ENCODE data around the gene HIGD1A. TPM values are rescaled to one million over a fixed set of nuclear protein-coding genes. Genes with fewer than 3 reads are reported as not detected.

The HIGD1A gene
- total and polyA plus RNA-seq, 2 of the 8 experiments (the other 6 are each of a cell fraction or from before 2014, with no cell fraction given), result 67.3 to 95.4 TPM

DNA sequence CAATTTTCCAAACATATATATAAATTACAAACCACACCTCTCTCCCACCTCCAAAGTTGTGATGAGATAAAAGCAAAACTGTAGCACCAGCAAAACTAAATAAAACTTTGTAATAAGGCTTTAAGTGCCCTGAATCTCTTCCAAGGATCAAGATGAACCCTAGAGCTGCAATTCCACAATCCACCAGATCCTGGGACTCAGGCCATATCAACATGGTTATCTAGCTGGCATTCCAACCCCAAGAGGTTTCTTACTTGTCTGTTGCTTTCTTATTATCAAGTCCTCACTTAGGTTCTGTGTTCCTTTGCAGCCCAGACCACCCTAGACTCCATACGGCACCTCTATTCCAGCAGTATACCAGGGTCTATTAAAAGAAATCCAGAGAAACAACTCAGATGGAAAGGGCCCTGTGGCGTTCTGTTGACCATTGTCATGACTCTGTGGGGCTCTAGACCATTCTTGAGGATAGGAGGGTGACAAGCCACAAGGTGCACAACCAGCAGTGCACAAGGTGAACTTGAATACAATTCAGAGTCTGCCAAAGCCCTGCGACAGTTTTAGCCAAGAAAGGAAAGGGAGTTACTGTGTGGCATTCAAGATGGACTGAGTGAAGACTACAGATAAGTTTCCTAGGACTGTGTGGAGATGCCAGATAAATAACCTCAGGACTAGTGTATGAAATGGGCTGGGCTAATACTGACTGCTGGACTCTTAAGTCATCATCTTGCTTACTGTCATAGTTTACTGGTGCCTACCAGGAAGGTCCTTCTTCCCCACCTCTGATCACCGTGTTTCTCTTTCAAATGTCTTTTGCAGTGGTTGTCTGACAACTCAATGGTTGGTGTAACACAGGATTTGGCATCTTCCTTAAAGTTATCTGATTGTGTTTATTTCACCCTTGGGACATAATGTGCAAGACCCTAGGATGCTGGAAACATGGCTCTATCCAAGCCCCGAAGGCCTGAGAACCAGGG is 32.1 kb upstream of the HIGD1A start:
- Histone ChIP-seq H3K27me3 (replicated peaks in 1 of 4; ENCODE audit: control insufficient read depth in 3 of 4, extremely low read depth in 1 of 4, insufficient read depth in 3 of 4, low read length in 3 of 4) (no peaks in the 10 kb centered on the region), H3K23ac (ENCODE audit: insufficient read length) (no peak overlapping the region), H2AK5ac (ENCODE audit: low read depth, low read length) (no peak overlapping the region), H3K4ac (replicated peaks; ENCODE audit: insufficient read length, low read depth, low read length) (no peak overlapping the region), H2BK5ac (ENCODE audit: low read depth, low read length) (no peak overlapping the region), H4K5ac (ENCODE audit: insufficient read length, low read depth, low read length) (no peak overlapping the region), H3K14ac (ENCODE audit: insufficient read length) (no peak overlapping the region), H2BK120ac (replicated peaks; ENCODE audit: low read depth, low read length) (no peak overlapping the region), H3K79me1 (ENCODE audit: low read depth, low read length) (no peaks in the 10 kb centered on the region), H3K9me3 (ENCODE audit: insufficient read depth in 2 of 2, low read depth in 1 of 2, low read length in 1 of 2) (no peaks in the 10 kb centered on the region), H2BK20ac (ENCODE audit: low read length) (no peak overlapping the region), H3K23me2 (ENCODE audit: low read depth, low read length) (no peaks in the 10 kb centered on the region), H4K91ac (replicated peaks; ENCODE audit: insufficient read length, low read length) (no peak overlapping the region), H3K4me1 (replicated peaks in 1 of 4; ENCODE audit: control insufficient read depth in 3 of 4, insufficient read depth in 4 of 4, low read length in 3 of 4) (no peaks in the 10 kb centered on the region; a peak in 1 of 7 replicates), H4K8ac (ENCODE audit: extremely low read depth, insufficient read depth, low read length) (no peak overlapping the region), H3K79me2 (ENCODE audit: control insufficient read depth in 1 of 2, insufficient read depth in 2 of 2, low read length in 2 of 2) (no peaks in the 10 kb centered on the region), H2AFZ (ENCODE audit: low read length) (no peak overlapping the region), H2BK12ac (ENCODE audit: low read depth, low read length) (no peak overlapping the region), H3K9ac (replicated peaks in 1 of 4; ENCODE audit: extremely low read depth in 1 of 4, low read depth in 3 of 4, low read length in 3 of 4) (no peak overlapping the region), H2BK15ac (ENCODE audit: low read length) (no peak overlapping the region), H3K4me2 (ENCODE audit: insufficient read depth in 1 of 2, low read depth in 2 of 2, low read length in 2 of 2) (no peak overlapping the region), H3K18ac (ENCODE audit: extremely low read depth, low read length) (no peak overlapping the region), H3K56ac (replicated peaks; ENCODE audit: insufficient read length, low read depth, low read length) (no peak overlapping the region), H3K27ac (ENCODE audit: low read depth, low read length) (no peak overlapping the region), H3K4me3 (ENCODE audit: extremely low read depth in 1 of 4, insufficient read depth in 2 of 4, low read depth in 3 of 4, low read length in 4 of 4) (no peak overlapping the region), H3K36me3 (ENCODE audit: control insufficient read depth in 2 of 4, insufficient read depth in 4 of 4, low read length in 3 of 4) (no peaks in the 10 kb centered on the region), H4K20me1 (replicated peaks in 1 of 2; ENCODE audit: control insufficient read depth in 1 of 2, insufficient read depth in 2 of 2, low read length in 2 of 2) (no peaks in the 10 kb centered on the region)
- DNase-seq (ENCODE audit: low read depth in 1 of 2, low spot score in 2 of 2) (no peak), FAIRE-seq (no peak)
- CTCF ChIA-PET (ENCODE audit: partially characterized antibody), result interaction anchor here (0.6 to 1.6 kb wide), 2 partner anchors 57 to 803 kb away, joined by 3 to 4 read pairs; no protein-coding TSS in a partner anchor
- WGBS, 2 experiments (ENCODE audit: extremely low coverage in 1 of 2, insufficient coverage in 1 of 2, insufficient read length in 1 of 2, insufficient replicate concordance in 2 of 2, low coverage in 1 of 2, low lambda C conversion rate in 2 of 2, missing lambda C conversion rate in 1 of 2), result 90% methylated on average over 5 of the region's 5 CpGs; no CpG with 5 or more reads in 1 of the 2 experiments
- POLR2A ChIA-PET (ENCODE audit: partially characterized antibody), result no interaction called here
- TF ChIP-seq CBX5 (IDR thresholded peaks at IDR 0.05; ENCODE audit: low read depth, low read length) (no peak), HDAC6 (IDR thresholded peaks at IDR 0.05; ENCODE audit: low read depth, low read length) (no peak), JUN (IDR thresholded peaks at IDR 0.05; ENCODE audit: low read depth, low read length) (no peak), TBP (IDR thresholded peaks at IDR 0.05; ENCODE audit: low read depth, low read length) (no peak), TAF1 (IDR thresholded peaks at IDR 0.05; ENCODE audit: low read depth, low read length) (no peak), CTCF (IDR thresholded peaks at IDR 0.05; ENCODE audit: control extremely low read depth in 1 of 3, insufficient read depth in 1 of 3, low read depth in 1 of 3, low read length in 3 of 3) (no peak), ATF3 (IDR thresholded peaks at IDR 0.05; ENCODE audit: insufficient read depth, low read depth, low read length) (no peak), BACH1 (IDR thresholded peaks at IDR 0.05; ENCODE audit: low read length) (no peak), CHD2 (IDR thresholded peaks at IDR 0.05; ENCODE audit: low read length) (no peak)

Measured in H1 (cell line).